DMS 273 (cell line): ENCODE data around the gene RNF20.
"Not testable (repeated sequence)": the region's sequence is repeated elsewhere in the genome, so short reads cannot be mapped to it uniquely, and the experiment has no call there.

Source experiments
- DNase-seq: peaks from one replicate; lab custom pipeline; 2025; ENCODE audit not compliant: unreplicated experiment; lab: John Stamatoyannopoulos, UW

The RNF20 gene, protein sequence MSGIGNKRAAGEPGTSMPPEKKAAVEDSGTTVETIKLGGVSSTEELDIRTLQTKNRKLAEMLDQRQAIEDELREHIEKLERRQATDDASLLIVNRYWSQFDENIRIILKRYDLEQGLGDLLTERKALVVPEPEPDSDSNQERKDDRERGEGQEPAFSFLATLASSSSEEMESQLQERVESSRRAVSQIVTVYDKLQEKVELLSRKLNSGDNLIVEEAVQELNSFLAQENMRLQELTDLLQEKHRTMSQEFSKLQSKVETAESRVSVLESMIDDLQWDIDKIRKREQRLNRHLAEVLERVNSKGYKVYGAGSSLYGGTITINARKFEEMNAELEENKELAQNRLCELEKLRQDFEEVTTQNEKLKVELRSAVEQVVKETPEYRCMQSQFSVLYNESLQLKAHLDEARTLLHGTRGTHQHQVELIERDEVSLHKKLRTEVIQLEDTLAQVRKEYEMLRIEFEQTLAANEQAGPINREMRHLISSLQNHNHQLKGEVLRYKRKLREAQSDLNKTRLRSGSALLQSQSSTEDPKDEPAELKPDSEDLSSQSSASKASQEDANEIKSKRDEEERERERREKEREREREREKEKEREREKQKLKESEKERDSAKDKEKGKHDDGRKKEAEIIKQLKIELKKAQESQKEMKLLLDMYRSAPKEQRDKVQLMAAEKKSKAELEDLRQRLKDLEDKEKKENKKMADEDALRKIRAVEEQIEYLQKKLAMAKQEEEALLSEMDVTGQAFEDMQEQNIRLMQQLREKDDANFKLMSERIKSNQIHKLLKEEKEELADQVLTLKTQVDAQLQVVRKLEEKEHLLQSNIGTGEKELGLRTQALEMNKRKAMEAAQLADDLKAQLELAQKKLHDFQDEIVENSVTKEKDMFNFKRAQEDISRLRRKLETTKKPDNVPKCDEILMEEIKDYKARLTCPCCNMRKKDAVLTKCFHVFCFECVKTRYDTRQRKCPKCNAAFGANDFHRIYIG

GRCh38 chr9:101533334-101534204, at the start of gene RNF20:
Gene RNF20, plus strand, starts transcription at chr9:101533853. Its CDS starts 1,571 bp downstream, at chr9:101535424.
- DNase-seq = peak; percentile 100

GRCh38 chr9:101484046-101484445, 49.6 kb upstream of the RNF20 start:
- DNase-seq = no peak

DNA sequence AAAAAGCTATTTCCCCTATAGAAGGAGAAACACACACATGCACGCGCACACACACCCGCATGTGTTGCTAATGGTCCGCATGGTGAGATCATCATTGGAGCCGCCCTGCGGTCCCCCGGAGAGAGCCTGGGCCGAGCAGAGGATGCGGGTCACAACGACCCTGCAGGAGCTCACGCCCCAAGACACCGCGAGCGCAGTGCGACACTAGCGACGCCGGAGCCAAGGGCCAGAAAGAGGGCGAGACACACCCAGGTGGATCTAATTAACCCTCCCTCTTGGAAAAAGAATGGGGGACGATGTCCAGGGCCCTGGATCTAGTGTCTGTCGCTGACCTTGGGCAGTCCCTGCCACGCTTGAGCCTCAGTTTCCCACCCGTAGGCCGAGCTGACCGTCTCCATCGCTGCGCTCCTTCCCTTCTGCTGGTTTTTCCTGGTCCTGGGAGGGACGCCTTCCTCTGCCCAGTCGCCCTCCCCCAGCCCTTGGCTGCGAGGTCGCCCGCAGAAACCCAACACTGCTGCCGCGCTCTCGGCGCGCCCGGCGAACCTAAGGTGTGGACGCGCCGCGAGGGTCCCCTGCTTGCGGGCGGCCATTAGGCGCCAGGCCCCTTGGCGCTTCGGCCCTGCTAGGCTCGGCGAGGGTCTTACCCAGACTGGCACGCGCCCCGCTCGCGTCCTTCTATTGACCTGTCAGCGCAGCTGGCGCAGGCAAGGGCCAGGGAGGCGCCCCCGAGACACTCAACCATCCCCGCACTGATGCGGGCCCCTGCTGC, 47.5 kb upstream of the RNF20 start:
- DNase-seq = peak; percentile 82

GRCh38 chr9:101486693-101487442, 46.8 kb upstream of the RNF20 start:
- peak; percentile 91 for DNase-seq

DNA sequence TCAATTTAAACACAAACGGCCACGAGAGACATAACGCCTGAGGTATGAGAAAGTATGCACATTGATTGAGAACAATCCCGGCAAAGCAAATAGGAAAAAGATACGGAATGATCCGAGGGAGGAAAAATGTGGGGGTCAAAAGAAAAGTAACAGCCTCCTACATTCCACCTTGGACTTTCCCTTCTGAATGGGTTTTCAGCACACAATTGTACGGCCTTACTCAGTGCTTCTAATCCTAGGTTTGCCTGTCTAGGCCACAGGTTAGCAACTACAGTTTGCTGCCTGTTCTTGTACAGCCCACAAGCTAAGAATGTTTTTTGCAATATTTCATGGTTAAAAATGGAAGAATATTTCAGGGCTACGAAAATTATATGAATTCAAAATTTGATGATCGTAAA, 46.2 kb upstream of the RNF20 start:
- no peak for DNase-seq

GRCh38 chr9:101495810-101496209, 37.8 kb upstream of the RNF20 start:
- DNase-seq = no peak

DNA sequence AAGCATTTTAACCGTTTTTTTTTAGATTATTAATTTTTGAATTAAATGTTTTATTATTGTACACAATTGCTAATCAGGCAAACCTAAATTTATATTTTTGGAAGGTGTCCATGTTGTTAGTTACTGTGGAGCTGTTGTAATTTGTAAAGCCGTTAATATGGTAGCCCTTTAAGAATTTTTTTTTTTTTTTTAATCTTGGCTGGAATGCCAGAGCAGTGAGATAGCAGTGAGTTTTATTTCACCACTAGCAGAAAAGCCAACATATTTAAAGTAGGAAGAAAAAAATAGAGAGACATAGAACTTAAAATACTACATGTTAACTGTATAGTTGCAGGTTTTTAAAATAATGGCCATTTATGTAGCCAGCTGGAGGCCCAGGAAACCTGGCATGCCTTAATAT, 35.3 kb upstream of the RNF20 start:
- no peak for DNase-seq

DNA sequence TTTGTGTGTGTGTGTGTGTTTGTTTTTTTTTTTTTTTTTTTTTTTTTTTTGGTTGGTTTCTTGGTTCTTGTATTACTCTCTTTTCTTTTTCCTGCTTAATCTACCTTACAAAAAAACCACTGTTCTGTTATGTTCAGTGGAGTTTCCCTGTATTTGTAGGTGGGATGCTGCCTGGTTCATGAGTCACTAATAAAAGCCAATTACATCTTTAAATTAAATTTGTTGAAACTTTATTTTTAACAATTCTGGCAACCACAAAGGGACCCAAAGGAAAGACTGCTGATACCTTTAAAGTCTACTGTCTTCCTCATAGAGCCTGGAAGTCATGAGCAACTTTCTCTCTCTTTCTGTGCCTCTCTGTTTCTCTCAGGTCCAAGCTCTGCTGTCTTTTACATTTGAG, 29.5 kb upstream of the RNF20 start:
- no peak for DNase-seq

DNA sequence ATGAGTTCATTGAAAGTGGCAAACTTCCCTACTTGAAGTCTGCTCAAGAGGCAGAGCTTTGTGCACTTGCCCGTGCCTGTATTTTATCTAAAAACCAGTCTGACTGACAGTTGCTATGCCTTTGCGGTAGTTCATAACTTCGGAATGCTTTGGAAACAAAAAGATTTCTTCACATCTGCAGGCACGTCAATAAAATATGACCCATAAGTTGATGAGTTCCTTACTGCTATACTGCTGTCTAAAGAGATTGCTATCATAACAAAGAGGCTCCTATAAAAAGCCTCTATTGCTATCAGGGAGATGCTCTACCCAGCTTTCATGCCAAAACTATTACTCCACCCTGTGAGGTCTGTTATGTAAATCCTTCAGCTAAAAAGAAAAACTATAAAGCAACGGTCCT, 25.4 kb upstream of the RNF20 start:
- no peak for DNase-seq

- DNase-seq = no peak
Measured at GRCh38 chr9:101509572-101509971, 24.1 kb upstream of the RNF20 start.

DNA sequence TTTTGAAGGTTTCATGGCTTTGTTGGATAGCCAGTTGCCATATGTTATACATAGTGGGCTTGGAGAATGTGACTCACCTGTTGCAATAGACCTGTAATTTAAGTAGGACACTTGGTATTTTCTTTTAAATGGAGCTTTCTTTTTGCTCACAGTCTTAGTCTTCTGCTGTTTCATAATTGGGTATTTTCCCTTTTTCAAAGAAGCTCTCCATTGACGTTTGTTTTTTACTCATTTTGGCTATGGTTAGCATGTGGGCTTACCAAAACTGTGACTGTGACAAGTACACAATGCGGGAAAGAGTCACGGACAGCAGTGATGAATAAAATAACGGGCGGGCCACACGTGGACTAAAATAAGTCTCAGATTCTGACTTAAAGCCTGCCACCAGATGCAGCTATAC, 23.2 kb upstream of the RNF20 start:
- no peak for DNase-seq

DNA sequence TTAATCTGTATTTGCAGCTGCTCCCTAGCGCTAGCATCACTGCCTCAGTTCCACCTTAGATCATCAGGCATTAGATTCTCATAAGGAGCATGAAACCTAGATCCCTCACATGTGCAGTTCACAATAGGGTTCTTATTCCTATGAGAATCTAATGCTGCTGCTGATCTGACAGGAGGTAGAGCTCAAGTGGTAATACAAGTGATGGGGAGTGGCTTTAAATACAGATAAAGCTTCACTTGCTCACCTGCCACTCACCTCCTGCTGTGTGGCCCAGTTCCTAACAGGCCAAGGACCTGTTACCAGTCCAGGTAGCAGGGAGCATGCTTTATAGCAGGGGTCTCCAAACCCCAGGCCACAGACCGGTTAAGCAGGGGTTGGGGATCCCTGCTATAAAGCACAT, 22.6 kb upstream of the RNF20 start:
- DNase-seq = no peak

DNA sequence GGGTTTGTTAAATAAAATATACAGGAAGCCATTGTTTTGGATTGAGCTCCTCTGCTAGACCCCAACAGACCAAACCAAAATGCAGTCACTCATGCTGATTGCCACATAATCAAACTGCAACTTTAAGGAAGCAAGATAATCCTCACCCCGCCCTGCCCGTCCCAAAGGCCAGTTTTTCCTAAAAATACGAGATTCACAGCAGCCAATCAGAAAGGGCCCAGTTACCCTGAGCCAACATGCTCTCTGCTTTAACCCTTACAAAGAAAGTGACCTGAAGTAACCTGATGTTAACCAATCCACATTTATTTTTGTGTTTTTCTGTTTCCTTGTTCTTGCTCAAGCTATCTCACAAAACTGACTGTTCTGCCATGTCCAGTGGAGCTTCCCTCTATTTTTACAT, 21.5 kb upstream of the RNF20 start:
- no peak for DNase-seq

- no peak for DNase-seq
Measured at GRCh38 chr9:101513351-101513750, 20.3 kb upstream of the RNF20 start.

GRCh38 chr9:101514071-101514470, 19.6 kb upstream of the RNF20 start:
- DNase-seq = no peak

GRCh38 chr9:101516655-101517054, 17.0 kb upstream of the RNF20 start:
- DNase-seq = no peak

DNA sequence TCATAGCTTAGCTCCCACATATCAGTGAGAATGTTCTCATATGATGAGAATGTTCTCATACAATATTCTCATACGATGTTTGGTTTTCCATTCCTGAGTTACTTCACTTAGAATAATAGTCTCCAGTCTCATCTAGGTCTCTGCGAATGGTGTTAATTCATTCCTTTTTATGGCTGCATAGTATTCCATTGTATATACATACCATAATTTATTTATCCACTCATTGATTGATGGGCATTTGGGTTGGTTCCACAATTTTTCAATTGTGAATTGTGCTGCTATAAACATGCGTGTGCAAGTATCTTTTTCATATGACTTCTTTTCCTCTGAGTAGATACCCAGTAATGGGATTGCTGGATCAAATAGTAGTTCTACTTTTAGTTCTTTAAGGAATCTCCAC, 15.2 kb upstream of the RNF20 start:
- not testable (repeated sequence) for DNase-seq

- no peak for DNase-seq
Measured at GRCh38 chr9:101524371-101524770, 9.3 kb upstream of the RNF20 start.

- DNase-seq = no peak
Measured at GRCh38 chr9:101527066-101527465, 6.6 kb upstream of the RNF20 start.

- DNase-seq = no peak
Measured at GRCh38 chr9:101528015-101528414, 5.6 kb upstream of the RNF20 start.
